Left lung (tissue), 10 donors: Measurements from ENCODE around the gene LRIG1. TPM values are rescaled to one million over a fixed set of nuclear protein-coding genes. Genes with fewer than 3 reads are reported as not detected.

Source experiments
- ATAC-seq: fragments of 200-7000 bp; cut with Tn5 transposase; one replicate; pipeline ENCODE4 v1.9.1; 2020; ENCODE audit warnings: moderate library complexity
- DNase-seq, 4 donors: peaks; one replicate each; pipeline ENCODE4 v3.0.0-alpha.2; 2013 to 2020
- H3K27ac ChIP-seq, 2 donors: fragments of 200-600 bp; sonication (generic) in 1 of 2; one replicate each; pipeline versions ENCODE4 v1.5.0 to v1.8.0; 2020 to 2021
- H3K27me3 ChIP-seq, 2 donors: fragments of 200-600 bp; sonication (generic) in 1 of 2; one replicate each; pipeline versions ENCODE4 v1.5.0 to v1.8.0; 2020 to 2021
- H3K36me3 ChIP-seq, 2 donors: fragments of 200-600 bp; sonication (generic) in 1 of 2; one replicate each; pipeline versions ENCODE4 v1.5.0 to v1.8.0; 2020 to 2021
- H3K4me1 ChIP-seq, 2 donors: fragments of 200-600 bp; one replicate each; pipeline ENCODE4 v1.8.0; 2021
- H3K4me3 ChIP-seq, 2 donors: fragments of 200-600 bp; sonication (generic) in 1 of 2; one replicate each; pipeline versions ENCODE4 v1.5.0 to v1.8.0; 2020 to 2021; ENCODE audit warnings: mild to moderate bottlenecking in 1 of 2
- H3K9me3 ChIP-seq, 2 donors: fragments of 200-600 bp; sonication (generic) in 1 of 2; one replicate each; pipeline versions ENCODE4 v1.5.0 to v1.8.0; 2020 to 2021
- intact Hi-C, 2 donors: fragments of 100-400 bp; cut with DNase I; formaldehyde crosslinking; loops; one replicate each; pipeline versions ENCODE4 v1.11.2 to v1.14.2; 2022
- polyA plus RNA-seq, 6 donors: library from polyadenylated mRNA; unstranded; fragments of 120-200 nt; gene quantifications; one replicate each; pipeline ENCODE4 v1.2.1, GENCODE V29; 2013; ENCODE audit not compliant: insufficient read length in 6 of 6
- total RNA-seq, 2 donors: library from RNA; stranded (reverse); fragmentation: NEBNext Ultra II Directional; extraction: Animal tissue kit (Norgen Biotek cat#: 25700); gene quantifications; one replicate each; pipeline ENCODE4 v1.2.1, GENCODE V29; 2021
- TF ChIP-seq, protein P1 (sequence below), 2 donors: fragments of 200-600 bp; sonication (generic) in 1 of 2; IDR thresholded peaks; one replicate each; pipeline versions ENCODE4 v1.5.0 to v1.8.0; 2021; ENCODE audit warnings: antibody characterized with exemption in 2 of 2
- donor health status: DM: no; HTN: yes; CAD: no.
- donor health status: DM: no; HTN: no; CAD: no.

LRIG1 gene
- total and polyA plus RNA-seq, 8 donors: 32.6 to 42.7 (median 35.7) TPM

DNA sequence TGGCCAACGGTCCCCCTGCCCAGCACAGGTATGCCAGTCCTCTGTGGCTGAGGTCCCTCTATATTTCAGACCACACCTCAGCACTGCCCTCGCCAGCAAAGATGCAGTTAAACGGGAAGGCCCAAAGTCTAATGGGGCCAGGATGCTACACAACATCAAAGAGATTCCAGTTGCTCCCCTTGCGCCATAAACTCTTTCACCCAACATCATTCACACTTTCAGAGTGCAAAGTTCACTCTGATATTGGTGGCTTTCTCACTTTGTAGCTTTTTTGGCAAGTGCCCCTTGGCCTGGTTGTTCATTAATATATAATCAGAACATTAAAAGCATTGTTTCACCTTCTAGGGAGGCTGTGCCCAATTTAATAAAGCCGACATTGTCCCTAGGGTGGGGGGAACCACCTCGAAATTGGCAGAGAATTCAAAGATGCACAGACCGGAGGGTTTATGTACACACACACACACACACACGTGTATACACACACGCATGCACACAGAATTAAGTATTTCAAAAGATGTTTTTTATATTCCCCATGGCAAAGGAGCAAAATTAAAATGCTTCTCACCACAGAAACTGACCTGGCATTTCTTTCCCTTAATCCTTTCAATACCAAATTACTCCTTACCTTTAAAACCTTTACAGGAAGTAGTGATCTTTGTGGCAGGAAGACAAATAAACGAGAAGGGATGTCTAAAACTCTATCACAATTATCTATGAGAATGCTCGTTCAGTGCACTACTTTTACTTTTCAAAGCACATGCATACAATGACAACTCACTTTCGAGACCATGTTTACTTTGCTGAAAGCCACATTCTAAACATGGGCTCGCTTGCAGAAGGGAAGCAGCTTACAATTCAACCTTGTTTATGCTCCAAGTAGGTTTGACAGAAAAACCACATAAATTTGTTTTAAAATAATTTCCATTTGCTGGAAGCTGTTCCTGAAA lies 19.5 kb downstream of the LRIG1 start:
- Histone ChIP-seq H3K4me1 (peaks cover 40 to 78% of the 10 kb centered on the region in 2 donors), H3K4me3 (no peak overlapping the region), H3K36me3 (no peaks in the 10 kb centered on the region), H3K27me3 (no peaks in the 10 kb centered on the region), H3K27ac (peak overlapping the region in 1 of 2 donors; percentile 53), H3K9me3 (no peaks in the 10 kb centered on the region)
- intact Hi-C loops: no loop called here
- ATAC-seq (no peak), DNase-seq (no peak)
- TF ChIP-seq, protein P1, sequence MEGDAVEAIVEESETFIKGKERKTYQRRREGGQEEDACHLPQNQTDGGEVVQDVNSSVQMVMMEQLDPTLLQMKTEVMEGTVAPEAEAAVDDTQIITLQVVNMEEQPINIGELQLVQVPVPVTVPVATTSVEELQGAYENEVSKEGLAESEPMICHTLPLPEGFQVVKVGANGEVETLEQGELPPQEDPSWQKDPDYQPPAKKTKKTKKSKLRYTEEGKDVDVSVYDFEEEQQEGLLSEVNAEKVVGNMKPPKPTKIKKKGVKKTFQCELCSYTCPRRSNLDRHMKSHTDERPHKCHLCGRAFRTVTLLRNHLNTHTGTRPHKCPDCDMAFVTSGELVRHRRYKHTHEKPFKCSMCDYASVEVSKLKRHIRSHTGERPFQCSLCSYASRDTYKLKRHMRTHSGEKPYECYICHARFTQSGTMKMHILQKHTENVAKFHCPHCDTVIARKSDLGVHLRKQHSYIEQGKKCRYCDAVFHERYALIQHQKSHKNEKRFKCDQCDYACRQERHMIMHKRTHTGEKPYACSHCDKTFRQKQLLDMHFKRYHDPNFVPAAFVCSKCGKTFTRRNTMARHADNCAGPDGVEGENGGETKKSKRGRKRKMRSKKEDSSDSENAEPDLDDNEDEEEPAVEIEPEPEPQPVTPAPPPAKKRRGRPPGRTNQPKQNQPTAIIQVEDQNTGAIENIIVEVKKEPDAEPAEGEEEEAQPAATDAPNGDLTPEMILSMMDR (IDR thresholded peaks at IDR 0.05): no peak

DNA sequence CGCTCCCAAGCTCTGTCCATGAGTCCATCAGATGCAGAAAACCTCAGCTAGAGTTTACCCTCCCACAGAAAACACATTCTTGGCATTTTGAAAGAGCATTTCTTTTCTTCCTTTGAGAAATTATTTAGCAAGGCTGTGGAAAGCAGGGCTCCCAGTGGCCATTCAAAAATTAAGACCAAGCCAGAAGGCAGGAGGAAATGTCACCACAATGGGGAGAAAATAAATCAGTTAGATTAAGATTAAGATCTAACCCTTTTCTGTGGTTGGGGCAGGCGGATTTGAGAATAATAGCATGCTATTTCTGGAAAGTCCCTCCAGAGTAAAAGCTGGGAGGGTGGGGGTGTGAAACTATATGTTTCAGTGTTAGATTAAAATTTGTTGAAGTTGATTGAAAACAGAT lies 20.2 kb downstream of the LRIG1 start:
- H3K36me3 ChIP-seq: no peaks in the 10 kb centered on the region
- no peaks in the 10 kb centered on the region for H3K9me3 ChIP-seq
- peaks cover 37 to 77% of the 10 kb centered on the region in 2 donors for H3K4me1 ChIP-seq
- no peaks in the 10 kb centered on the region for H3K27me3 ChIP-seq
- H3K27ac ChIP-seq: peak overlapping the region in 1 of 2 donors; percentile 53
- TF ChIP-seq, protein P1 (IDR thresholded peaks at IDR 0.05): no peak
- H3K4me3 ChIP-seq: no peak overlapping the region
- DNase-seq (no peak), ATAC-seq (no peak)
- intact Hi-C loops: no loop called here

DNA sequence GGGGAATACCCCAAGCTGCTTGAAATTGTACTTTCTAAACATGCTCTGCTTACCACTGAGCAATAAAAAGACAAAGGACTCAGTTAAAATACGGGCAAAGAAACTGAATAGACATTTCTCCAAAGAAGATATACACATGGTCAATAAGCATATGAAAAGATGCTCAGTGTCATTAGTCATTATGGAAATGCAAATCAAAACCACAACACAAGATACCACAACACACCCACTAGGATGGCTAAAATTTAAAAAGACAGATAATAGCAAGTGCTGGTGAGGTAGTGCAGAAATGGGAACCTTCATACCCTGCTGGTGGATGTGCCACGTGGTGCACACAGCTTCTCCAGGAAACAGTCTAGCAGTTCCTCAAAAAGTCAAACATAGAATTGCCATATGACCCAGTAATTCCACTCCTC lies 21.3 kb downstream of the LRIG1 start:
- no peak overlapping the region for H3K27ac ChIP-seq
- ATAC-seq (no peak), DNase-seq (no peak)
- H3K27me3 ChIP-seq: no peaks in the 10 kb centered on the region
- H3K4me1 ChIP-seq: peaks cover 37 to 75% of the 10 kb centered on the region in 2 donors
- TF ChIP-seq, protein P1 (IDR thresholded peaks at IDR 0.05): no peak
- H3K9me3 ChIP-seq: no peaks in the 10 kb centered on the region
- no peak overlapping the region for H3K4me3 ChIP-seq
- H3K36me3 ChIP-seq: no peaks in the 10 kb centered on the region
- intact Hi-C loops: no loop called here

DNA sequence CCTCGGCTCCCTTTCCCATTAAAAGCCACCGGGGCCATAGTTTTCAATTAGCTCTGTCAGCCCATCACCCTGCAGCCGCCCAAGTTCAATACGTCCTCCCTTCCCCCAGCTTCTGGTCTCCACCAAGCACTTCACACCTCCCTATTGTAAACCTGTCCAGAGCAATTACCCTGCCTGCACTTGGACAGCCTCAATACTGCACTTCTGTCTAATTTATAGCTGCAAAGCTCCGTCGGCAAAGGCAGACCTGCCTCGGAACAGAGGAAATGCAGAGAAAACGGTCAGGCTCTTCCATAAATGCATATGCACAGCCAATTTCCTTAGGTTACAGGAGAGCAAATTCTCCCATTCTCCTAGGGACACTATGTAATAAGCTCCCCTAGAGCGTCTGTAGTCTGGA lies 21.9 kb downstream of the LRIG1 start:
- Histone ChIP-seq H3K9me3 (no peaks in the 10 kb centered on the region), H3K27ac (no peak overlapping the region), H3K27me3 (no peaks in the 10 kb centered on the region), H3K36me3 (no peaks in the 10 kb centered on the region), H3K4me1 (peaks cover 37 to 74% of the 10 kb centered on the region in 2 donors), H3K4me3 (no peak overlapping the region)
- ATAC-seq (peak; percentile 15), DNase-seq (no peak)
- intact Hi-C loops: no loop called here
- TF ChIP-seq, protein P1 (IDR thresholded peaks at IDR 0.05): no peak

DNA sequence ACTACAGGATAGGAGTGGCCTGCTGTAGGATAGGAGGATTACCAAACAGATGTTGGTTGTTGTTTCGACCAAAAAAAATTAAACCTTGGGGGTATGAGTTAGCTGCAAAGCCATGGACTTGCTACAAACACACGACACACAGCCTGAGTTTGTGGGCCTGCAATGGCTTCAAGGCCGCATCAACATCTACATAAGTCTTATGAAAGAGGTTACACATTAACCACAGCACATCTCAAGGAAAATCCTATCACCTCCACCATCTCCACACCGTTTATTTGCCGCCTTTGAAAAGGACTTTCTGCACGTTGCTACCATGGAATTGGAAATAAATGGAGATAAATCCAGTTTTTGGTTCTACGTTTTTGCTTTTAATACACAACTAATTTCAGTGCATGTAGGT lies 23.0 kb downstream of the LRIG1 start:
- TF ChIP-seq, protein P1 (IDR thresholded peaks at IDR 0.05): no peak

More for the DNA sequence above, 23.0 kb downstream of the LRIG1 start:
- Histone ChIP-seq H3K36me3 (no peaks in the 10 kb centered on the region), H3K4me3 (no peak overlapping the region), H3K27ac (no peak overlapping the region), H3K9me3 (no peaks in the 10 kb centered on the region), H3K27me3 (no peaks in the 10 kb centered on the region), H3K4me1 (peaks cover 41 to 74% of the 10 kb centered on the region in 2 donors)
- intact Hi-C loops: no loop called here
- DNase-seq: no peak
- no peak for ATAC-seq
